ENCODE measurements around the gene MIA.
"Not testable (repeated sequence)": the region's sequence is repeated elsewhere in the genome, so short reads cannot be mapped to it uniquely, and the experiment has no call there.

DNA sequence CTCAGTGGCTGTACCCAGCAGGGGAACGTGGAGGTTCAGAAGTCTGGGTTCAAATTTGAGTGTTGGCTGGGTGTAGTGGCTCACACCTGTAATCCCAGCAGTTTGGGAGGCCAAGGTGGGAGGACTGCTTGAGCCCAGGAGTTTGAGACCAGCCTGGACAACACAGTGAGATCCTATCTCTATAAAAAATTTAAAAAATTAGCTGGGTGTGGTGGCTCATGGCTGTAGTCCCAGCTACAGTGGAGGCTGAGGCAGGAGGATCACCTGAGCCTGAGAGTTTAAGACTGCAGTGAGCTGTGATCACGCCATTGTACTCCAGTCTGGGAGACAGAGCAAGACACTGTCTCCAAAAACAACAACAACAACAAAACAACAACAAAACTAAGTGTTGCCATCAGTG lies 8.8 kb downstream of the MIA start:
- TF ChIP-seq, protein P1, sequence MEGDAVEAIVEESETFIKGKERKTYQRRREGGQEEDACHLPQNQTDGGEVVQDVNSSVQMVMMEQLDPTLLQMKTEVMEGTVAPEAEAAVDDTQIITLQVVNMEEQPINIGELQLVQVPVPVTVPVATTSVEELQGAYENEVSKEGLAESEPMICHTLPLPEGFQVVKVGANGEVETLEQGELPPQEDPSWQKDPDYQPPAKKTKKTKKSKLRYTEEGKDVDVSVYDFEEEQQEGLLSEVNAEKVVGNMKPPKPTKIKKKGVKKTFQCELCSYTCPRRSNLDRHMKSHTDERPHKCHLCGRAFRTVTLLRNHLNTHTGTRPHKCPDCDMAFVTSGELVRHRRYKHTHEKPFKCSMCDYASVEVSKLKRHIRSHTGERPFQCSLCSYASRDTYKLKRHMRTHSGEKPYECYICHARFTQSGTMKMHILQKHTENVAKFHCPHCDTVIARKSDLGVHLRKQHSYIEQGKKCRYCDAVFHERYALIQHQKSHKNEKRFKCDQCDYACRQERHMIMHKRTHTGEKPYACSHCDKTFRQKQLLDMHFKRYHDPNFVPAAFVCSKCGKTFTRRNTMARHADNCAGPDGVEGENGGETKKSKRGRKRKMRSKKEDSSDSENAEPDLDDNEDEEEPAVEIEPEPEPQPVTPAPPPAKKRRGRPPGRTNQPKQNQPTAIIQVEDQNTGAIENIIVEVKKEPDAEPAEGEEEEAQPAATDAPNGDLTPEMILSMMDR (IDR thresholded peaks at IDR 0.05 in 4 of 5, conservative IDR thresholded peaks at IDR 0.05 in 1 of 5) = not testable (repeated sequence)
- TF ChIP-seq POLR2A (IDR thresholded peaks at IDR 0.05) = not testable (repeated sequence)

All from gastrocnemius medialis (tissue), 4 donors.